WTC11 (cell line): Measurements from ENCODE around the gene KCNH3.

ENCODE experiments used
- SMAD4 ChIP-seq: sonication (generic); formaldehyde crosslinking; IDR thresholded peaks from 2 replicates; pipeline ENCODE4 v1.8.0; 2022; ENCODE audit warnings: mild to moderate bottlenecking, missing genetic modification reagents
- TF ChIP-seq, protein P1 (sequence below): fragments of 200-600 bp; IDR thresholded peaks from 2 replicates; pipeline ENCODE4 v1.8.0; 2022; ENCODE audit warnings: antibody characterized with exemption
- TF ChIP-seq, protein P2 (sequence below): sonication (generic); formaldehyde crosslinking; conservative IDR thresholded peaks from 2 replicates; pipeline ENCODE4 v1.8.1; 2022; ENCODE audit warnings: mild to moderate bottlenecking, missing genetic modification reagents
- TF ChIP-seq, protein P3 (sequence below): sonication (generic); formaldehyde crosslinking; IDR thresholded peaks from 2 replicates; pipeline ENCODE4 v1.8.1; 2023; ENCODE audit warnings: mild to moderate bottlenecking, missing genetic modification reagents, moderate library complexity
- TF ChIP-seq, protein P4 (sequence below): sonication (generic); formaldehyde crosslinking; IDR thresholded peaks from 2 replicates; pipeline ENCODE4 v1.8.0; 2022; ENCODE audit warnings: missing genetic modification reagents
- TF ChIP-seq, protein P5 (sequence below): sonication (generic); formaldehyde crosslinking; IDR thresholded peaks from 2 replicates; pipeline ENCODE4 v1.8.0; 2022; ENCODE audit warnings: mild to moderate bottlenecking, missing genetic modification reagents
- TF ChIP-seq, protein P6 (sequence below): sonication (generic); formaldehyde crosslinking; IDR thresholded peaks from 2 replicates; pipeline ENCODE4 v1.8.1; 2023; ENCODE audit warnings: mild to moderate bottlenecking, missing genetic modification reagents, moderate library complexity

- TF ChIP-seq, protein P1, sequence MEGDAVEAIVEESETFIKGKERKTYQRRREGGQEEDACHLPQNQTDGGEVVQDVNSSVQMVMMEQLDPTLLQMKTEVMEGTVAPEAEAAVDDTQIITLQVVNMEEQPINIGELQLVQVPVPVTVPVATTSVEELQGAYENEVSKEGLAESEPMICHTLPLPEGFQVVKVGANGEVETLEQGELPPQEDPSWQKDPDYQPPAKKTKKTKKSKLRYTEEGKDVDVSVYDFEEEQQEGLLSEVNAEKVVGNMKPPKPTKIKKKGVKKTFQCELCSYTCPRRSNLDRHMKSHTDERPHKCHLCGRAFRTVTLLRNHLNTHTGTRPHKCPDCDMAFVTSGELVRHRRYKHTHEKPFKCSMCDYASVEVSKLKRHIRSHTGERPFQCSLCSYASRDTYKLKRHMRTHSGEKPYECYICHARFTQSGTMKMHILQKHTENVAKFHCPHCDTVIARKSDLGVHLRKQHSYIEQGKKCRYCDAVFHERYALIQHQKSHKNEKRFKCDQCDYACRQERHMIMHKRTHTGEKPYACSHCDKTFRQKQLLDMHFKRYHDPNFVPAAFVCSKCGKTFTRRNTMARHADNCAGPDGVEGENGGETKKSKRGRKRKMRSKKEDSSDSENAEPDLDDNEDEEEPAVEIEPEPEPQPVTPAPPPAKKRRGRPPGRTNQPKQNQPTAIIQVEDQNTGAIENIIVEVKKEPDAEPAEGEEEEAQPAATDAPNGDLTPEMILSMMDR: no peak
- TF ChIP-seq SMAD4 (CRISPR knock-in tag): no peak
- TF ChIP-seq, protein P2, sequence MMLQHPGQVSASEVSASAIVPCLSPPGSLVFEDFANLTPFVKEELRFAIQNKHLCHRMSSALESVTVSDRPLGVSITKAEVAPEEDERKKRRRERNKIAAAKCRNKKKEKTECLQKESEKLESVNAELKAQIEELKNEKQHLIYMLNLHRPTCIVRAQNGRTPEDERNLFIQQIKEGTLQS (CRISPR knock-in tag): no peak
- TF ChIP-seq, protein P3, sequence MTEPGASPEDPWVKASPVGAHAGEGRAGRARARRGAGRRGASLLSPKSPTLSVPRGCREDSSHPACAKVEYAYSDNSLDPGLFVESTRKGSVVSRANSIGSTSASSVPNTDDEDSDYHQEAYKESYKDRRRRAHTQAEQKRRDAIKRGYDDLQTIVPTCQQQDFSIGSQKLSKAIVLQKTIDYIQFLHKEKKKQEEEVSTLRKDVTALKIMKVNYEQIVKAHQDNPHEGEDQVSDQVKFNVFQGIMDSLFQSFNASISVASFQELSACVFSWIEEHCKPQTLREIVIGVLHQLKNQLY (CRISPR knock-in tag): no peak
- TF ChIP-seq, protein P4, sequence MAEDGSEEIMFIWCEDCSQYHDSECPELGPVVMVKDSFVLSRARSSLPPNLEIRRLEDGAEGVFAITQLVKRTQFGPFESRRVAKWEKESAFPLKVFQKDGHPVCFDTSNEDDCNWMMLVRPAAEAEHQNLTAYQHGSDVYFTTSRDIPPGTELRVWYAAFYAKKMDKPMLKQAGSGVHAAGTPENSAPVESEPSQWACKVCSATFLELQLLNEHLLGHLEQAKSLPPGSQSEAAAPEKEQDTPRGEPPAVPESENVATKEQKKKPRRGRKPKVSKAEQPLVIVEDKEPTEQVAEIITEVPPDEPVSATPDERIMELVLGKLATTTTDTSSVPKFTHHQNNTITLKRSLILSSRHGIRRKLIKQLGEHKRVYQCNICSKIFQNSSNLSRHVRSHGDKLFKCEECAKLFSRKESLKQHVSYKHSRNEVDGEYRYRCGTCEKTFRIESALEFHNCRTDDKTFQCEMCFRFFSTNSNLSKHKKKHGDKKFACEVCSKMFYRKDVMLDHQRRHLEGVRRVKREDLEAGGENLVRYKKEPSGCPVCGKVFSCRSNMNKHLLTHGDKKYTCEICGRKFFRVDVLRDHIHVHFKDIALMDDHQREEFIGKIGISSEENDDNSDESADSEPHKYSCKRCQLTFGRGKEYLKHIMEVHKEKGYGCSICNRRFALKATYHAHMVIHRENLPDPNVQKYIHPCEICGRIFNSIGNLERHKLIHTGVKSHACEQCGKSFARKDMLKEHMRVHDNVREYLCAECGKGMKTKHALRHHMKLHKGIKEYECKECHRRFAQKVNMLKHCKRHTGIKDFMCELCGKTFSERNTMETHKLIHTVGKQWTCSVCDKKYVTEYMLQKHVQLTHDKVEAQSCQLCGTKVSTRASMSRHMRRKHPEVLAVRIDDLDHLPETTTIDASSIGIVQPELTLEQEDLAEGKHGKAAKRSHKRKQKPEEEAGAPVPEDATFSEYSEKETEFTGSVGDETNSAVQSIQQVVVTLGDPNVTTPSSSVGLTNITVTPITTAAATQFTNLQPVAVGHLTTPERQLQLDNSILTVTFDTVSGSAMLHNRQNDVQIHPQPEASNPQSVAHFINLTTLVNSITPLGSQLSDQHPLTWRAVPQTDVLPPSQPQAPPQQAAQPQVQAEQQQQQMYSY: no peak
- TF ChIP-seq, protein P5, sequence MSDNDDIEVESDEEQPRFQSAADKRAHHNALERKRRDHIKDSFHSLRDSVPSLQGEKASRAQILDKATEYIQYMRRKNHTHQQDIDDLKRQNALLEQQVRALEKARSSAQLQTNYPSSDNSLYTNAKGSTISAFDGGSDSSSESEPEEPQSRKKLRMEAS (CRISPR knock-in tag): no peak
- TF ChIP-seq, protein P6, sequence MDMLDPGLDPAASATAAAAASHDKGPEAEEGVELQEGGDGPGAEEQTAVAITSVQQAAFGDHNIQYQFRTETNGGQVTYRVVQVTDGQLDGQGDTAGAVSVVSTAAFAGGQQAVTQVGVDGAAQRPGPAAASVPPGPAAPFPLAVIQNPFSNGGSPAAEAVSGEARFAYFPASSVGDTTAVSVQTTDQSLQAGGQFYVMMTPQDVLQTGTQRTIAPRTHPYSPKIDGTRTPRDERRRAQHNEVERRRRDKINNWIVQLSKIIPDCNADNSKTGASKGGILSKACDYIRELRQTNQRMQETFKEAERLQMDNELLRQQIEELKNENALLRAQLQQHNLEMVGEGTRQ: no peak
Observed at GRCh38 chr12:49550693-49551252, 11.9 kb downstream of the KCNH3 start.
